ENCODE measurements around the gene DDAH1.

GRCh38 chr1:85411567-85412305 lies 53.2 kb downstream of the DDAH1 start:
- TF ChIP-seq POLR2A (IDR thresholded peaks at IDR 0.05; ENCODE audit: low read depth, low read length) (no peak), TAF1 (IDR thresholded peaks at IDR 0.05; ENCODE audit: borderline replicate concordance, low read depth, low read length) (no peak)
